Ishikawa (cell line): Measurements from ENCODE around the gene ADAMTS7.

ENCODE experiments used
- CEBPB ChIP-seq: IDR thresholded peaks from 2 replicates; pipeline ENCODE4 v1.6.1; 2012
- CREB1 ChIP-seq: IDR thresholded peaks from 2 replicates; pipeline ENCODE4 v1.6.1; 2012; ENCODE audit warnings: low read depth
- EGR1 ChIP-seq: IDR thresholded peaks from 2 replicates; pipeline ENCODE4 v1.6.1; 2012
- EP300 ChIP-seq: IDR thresholded peaks from 2 replicates; pipeline ENCODE4 v1.6.1; 2012; ENCODE audit warnings: borderline replicate concordance
- FOXM1 ChIP-seq: IDR thresholded peaks from 2 replicates; pipeline ENCODE4 v1.6.1; 2012; ENCODE audit warnings: low read depth, borderline replicate concordance
- NFIC ChIP-seq: IDR thresholded peaks from 2 replicates; pipeline ENCODE4 v1.6.1; 2012
- RAD21 ChIP-seq: IDR thresholded peaks from 2 replicates; pipeline ENCODE4 v1.6.1; 2012; ENCODE audit warnings: low read depth
- REST ChIP-seq: IDR thresholded peaks from 2 replicates; pipeline ENCODE4 v1.6.1; 2012; ENCODE audit warnings: low read depth, mild to moderate bottlenecking
- TAF1 ChIP-seq: IDR thresholded peaks from 2 replicates; pipeline ENCODE4 v1.6.1; 2012; ENCODE audit warnings: low read depth, mild to moderate bottlenecking
- TCF12 ChIP-seq: IDR thresholded peaks from 2 replicates; pipeline ENCODE4 v1.6.1; 2012; ENCODE audit warnings: low read depth
- TEAD4 ChIP-seq: IDR thresholded peaks from 2 replicates; pipeline ENCODE4 v1.6.1; 2012
- USF1 ChIP-seq: IDR thresholded peaks from 2 replicates; pipeline ENCODE4 v1.6.1; 2012
- YY1 ChIP-seq: IDR thresholded peaks from 2 replicates; pipeline ENCODE4 v1.6.1; 2012; ENCODE audit warnings: low read depth
- ZBTB7A ChIP-seq: IDR thresholded peaks from 2 replicates; pipeline ENCODE4 v1.6.1; 2012; ENCODE audit warnings: low read depth
- TF ChIP-seq, protein P1 (sequence below): IDR thresholded peaks from 2 replicates; pipeline ENCODE4 v1.6.1; 2012

ADAMTS7 gene

GRCh38 chr15:78739206-78739605 is 72.1 kb downstream of the ADAMTS7 start:
- no peak for TF ChIP-seq YY1

GRCh38 chr15:78737187-78737820 is 74.0 kb downstream of the ADAMTS7 start:
- TF ChIP-seq ZBTB7A (no peak), TCF12 (no peak), CREB1 (no peak), YY1 (no peak), TEAD4 (no peak), NFIC (no peak), EP300 (no peak)
- TF ChIP-seq, protein P1, sequence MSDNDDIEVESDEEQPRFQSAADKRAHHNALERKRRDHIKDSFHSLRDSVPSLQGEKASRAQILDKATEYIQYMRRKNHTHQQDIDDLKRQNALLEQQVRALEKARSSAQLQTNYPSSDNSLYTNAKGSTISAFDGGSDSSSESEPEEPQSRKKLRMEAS = no peak

- TF ChIP-seq YY1 (no peak), NFIC (no peak), TEAD4 (no peak), CREB1 (no peak), REST (no peak), TAF1 (no peak), CEBPB (no peak), EGR1 (no peak), FOXM1 (no peak), EP300 (no peak), TCF12 (no peak), RAD21 (no peak), ZBTB7A (no peak)
- TF ChIP-seq, protein P1 = no peak
Observed at GRCh38 chr15:78734451-78735064, 76.7 kb downstream of the ADAMTS7 start.

- TF ChIP-seq REST (no peak), TCF12 (no peak), NFIC (no peak), YY1 (no peak), CEBPB (no peak), FOXM1 (no peak), USF1 (no peak), RAD21 (no peak), CREB1 (no peak)
Observed at GRCh38 chr15:78732634-78733033, 78.6 kb downstream of the ADAMTS7 start.

DNA sequence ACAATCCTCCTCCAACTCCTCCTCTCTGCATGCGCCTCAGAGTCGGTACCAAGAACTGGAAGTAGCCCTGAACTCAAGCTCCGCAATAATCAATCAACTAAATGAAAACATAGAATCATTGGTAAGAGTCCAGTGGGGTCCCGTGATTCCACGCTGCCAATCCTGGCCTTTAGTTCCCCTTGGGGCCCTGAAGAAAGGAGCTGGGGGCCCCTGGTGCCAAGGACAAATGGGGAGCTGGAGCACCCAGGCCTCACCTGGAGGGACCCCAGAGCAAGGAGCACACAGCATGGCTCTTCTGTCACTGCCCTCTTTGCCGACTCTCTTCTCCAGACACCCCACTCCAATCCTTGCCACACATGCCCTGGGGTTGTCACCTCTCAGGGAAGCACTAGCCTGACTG is 80.3 kb downstream of the ADAMTS7 start:
- TF ChIP-seq FOXM1 (no peak), NFIC (no peak), EP300 (no peak), RAD21 (no peak), TCF12 (no peak)
- TF ChIP-seq, protein P1 = no peak

- TF ChIP-seq, protein P1 = no peak
- TF ChIP-seq TCF12 (no peak), TAF1 (no peak), REST (no peak), CREB1 (no peak), RAD21 (no peak), USF1 (no peak), CEBPB (no peak), YY1 (no peak), EGR1 (no peak), ZBTB7A (no peak), NFIC (no peak), TEAD4 (no peak), EP300 (no peak), FOXM1 (no peak)
Observed at GRCh38 chr15:78727561-78727960, 83.7 kb downstream of the ADAMTS7 start.
